Prostate gland (tissue), 2 donors: ENCODE measurements around the gene HAPSTR1. TPM values are rescaled to one million over a fixed set of nuclear protein-coding genes. Genes with fewer than 3 reads are reported as not detected.

Experiments used
- DNase-seq: peaks from one replicate; pipeline ENCODE4 v3.0.0-alpha.2; 2019; ENCODE audit warnings: low spot score
- H3K27ac ChIP-seq, 2 donors: fragments of 200-600 bp; sonication (generic); 2 replicates each; pipeline ENCODE4 v1.5.1; 2017 to 2019
- H3K27me3 ChIP-seq: fragments of 200-600 bp; sonication (generic); replicated peaks from 2 replicates; pipeline ENCODE4 v1.5.1; 2019; ENCODE audit not compliant: insufficient read depth
- H3K36me3 ChIP-seq, 2 donors: fragments of 200-600 bp; sonication (generic); 1 replicate in 1 of 2; 2 replicates in 1 of 2; pipeline versions ENCODE4 v1.5.1 to v1.8.1; 2017 to 2019
- H3K4me1 ChIP-seq: fragments of 200-600 bp; sonication (generic); replicated peaks from 2 replicates; pipeline ENCODE4 v1.5.1; 2019
- H3K4me3 ChIP-seq, 2 donors: fragments of 200-600 bp; sonication (generic); 2 replicates each; pipeline ENCODE4 v1.5.1; 2017 to 2019
- H3K9me3 ChIP-seq: fragments of 200-600 bp; sonication (generic); 2 replicates; pipeline ENCODE4 v1.5.1; 2017
- CTCF ChIP-seq, 4 experiments: fragments of 200-600 bp in 2 of 4; fragments of 450-650 bp in 2 of 4; sonication (generic) in 2 of 4; IDR thresholded peaks; 1 replicate in 3 of 4; 2 replicates in 1 of 4; pipeline ENCODE4 v1.5.1; 2016 to 2019; ENCODE audit warnings: antibody characterized with exemption in 4 of 4, mild to moderate bottlenecking in 2 of 4, moderate library complexity in 2 of 4
- POLR2A ChIP-seq: fragments of 450-650 bp; IDR thresholded peaks from one replicate; pipeline ENCODE4 v1.6.1; 2016; ENCODE audit warnings: antibody characterized with exemption, mild to moderate bottlenecking
- POLR2AphosphoS5 ChIP-seq: sonication (generic); formaldehyde crosslinking; IDR thresholded peaks from one replicate; pipeline ENCODE4 v1.6.1; 2017; ENCODE audit warnings: antibody characterized with exemption
- WGBS: methylation state at CpG from one replicate; pipeline ENCODE4 v1.1.5; 2018; 5-methylcytosine and 5-hydroxymethylcytosine counted together
- intact Hi-C: fragments of 100-400 bp; cut with DNase I; formaldehyde crosslinking; loops from one replicate; pipeline ENCODE4 v1.14.2; 2022
- total RNA-seq, 2 donors: library from RNA; depleted of rRNA; stranded (reverse); fragments of >200 nt; gene quantifications; one replicate each; pipeline ENCODE4 v1.1.0, GENCODE V29; 2016

The HAPSTR1 gene
- total RNA-seq, 2 donors from 2014 or later: 45.5 to 68.6 TPM

GRCh38 chr16:9105189-9105588, 13.7 kb downstream of the HAPSTR1 start:
- no peaks in the 10 kb centered on the region for H3K36me3 ChIP-seq
- DNase-seq: no peak
- intact Hi-C loops: no loop called here
- no peak for TF ChIP-seq CTCF (IDR thresholded peaks at IDR 0.05)
- H3K9me3 ChIP-seq: no peaks in the 10 kb centered on the region
- H3K27me3 ChIP-seq: no peaks in the 10 kb centered on the region
- no peak overlapping the region for H3K27ac ChIP-seq
- no peaks in the 10 kb centered on the region for H3K4me1 ChIP-seq
- H3K4me3 ChIP-seq: no peak overlapping the region

- WGBS: 85% methylated on average over 9 of the region's 9 CpGs
- Histone ChIP-seq H3K4me1 (no peaks in the 10 kb centered on the region), H3K4me3 (no peak overlapping the region), H3K36me3 (no peaks in the 10 kb centered on the region), H3K27me3 (no peaks in the 10 kb centered on the region), H3K9me3 (no peaks in the 10 kb centered on the region), H3K27ac (no peak overlapping the region)
- TF ChIP-seq POLR2A: no peak
- TF ChIP-seq POLR2AphosphoS5: no peak
- no peak for TF ChIP-seq CTCF (IDR thresholded peaks at IDR 0.05)
- DNase-seq: no peak
- intact Hi-C loops: no loop called here
Measured at GRCh38 chr16:9107025-9107970, 15.9 kb downstream of the HAPSTR1 start.

GRCh38 chr16:9109255-9109654, 17.8 kb downstream of the HAPSTR1 start:
- H3K27ac ChIP-seq: no peak overlapping the region
- no peak overlapping the region for H3K4me3 ChIP-seq
- TF ChIP-seq CTCF (IDR thresholded peaks at IDR 0.05) (no peak), POLR2AphosphoS5 (no peak), POLR2A (no peak)
- H3K36me3 ChIP-seq: no peaks in the 10 kb centered on the region
- no peaks in the 10 kb centered on the region for H3K9me3 ChIP-seq
- no peaks in the 10 kb centered on the region for H3K27me3 ChIP-seq
- intact Hi-C loops: no loop called here
- H3K4me1 ChIP-seq: no peaks in the 10 kb centered on the region
- DNase-seq: no peak
- 62% methylated on average over 4 of the region's 4 CpGs for WGBS

GRCh38 chr16:9112166-9112843, 20.9 kb downstream of the HAPSTR1 start:
- Histone ChIP-seq H3K4me3 (no peak overlapping the region), H3K27ac (no peak overlapping the region)
- 43% methylated on average over 5 of the region's 5 CpGs for WGBS

More at GRCh38 chr16:9112166-9112843, 20.9 kb downstream of the HAPSTR1 start:
- H3K4me1 ChIP-seq: no peaks in the 10 kb centered on the region
- no peak for DNase-seq
- H3K36me3 ChIP-seq: no peaks in the 10 kb centered on the region
- H3K27me3 ChIP-seq: no peaks in the 10 kb centered on the region
- intact Hi-C loops: no loop called here
- TF ChIP-seq POLR2A (no peak), POLR2AphosphoS5 (no peak), CTCF (IDR thresholded peaks at IDR 0.05) (no peak)
- H3K9me3 ChIP-seq: no peaks in the 10 kb centered on the region
